SIG-M5 treated with dmso at 0.1 percent for 504 hours (cell line): ENCODE data around the gene RPUSD1.
"Not testable (repeated sequence)": the region's sequence is repeated elsewhere in the genome, so short reads cannot be mapped to it uniquely, and the experiment has no call there.

Experiments used
- DNase-seq: peaks from one replicate; lab custom pipeline; 2025; ENCODE audit not compliant: unreplicated experiment; lab: John Stamatoyannopoulos, UW

Gene RPUSD1

DNA sequence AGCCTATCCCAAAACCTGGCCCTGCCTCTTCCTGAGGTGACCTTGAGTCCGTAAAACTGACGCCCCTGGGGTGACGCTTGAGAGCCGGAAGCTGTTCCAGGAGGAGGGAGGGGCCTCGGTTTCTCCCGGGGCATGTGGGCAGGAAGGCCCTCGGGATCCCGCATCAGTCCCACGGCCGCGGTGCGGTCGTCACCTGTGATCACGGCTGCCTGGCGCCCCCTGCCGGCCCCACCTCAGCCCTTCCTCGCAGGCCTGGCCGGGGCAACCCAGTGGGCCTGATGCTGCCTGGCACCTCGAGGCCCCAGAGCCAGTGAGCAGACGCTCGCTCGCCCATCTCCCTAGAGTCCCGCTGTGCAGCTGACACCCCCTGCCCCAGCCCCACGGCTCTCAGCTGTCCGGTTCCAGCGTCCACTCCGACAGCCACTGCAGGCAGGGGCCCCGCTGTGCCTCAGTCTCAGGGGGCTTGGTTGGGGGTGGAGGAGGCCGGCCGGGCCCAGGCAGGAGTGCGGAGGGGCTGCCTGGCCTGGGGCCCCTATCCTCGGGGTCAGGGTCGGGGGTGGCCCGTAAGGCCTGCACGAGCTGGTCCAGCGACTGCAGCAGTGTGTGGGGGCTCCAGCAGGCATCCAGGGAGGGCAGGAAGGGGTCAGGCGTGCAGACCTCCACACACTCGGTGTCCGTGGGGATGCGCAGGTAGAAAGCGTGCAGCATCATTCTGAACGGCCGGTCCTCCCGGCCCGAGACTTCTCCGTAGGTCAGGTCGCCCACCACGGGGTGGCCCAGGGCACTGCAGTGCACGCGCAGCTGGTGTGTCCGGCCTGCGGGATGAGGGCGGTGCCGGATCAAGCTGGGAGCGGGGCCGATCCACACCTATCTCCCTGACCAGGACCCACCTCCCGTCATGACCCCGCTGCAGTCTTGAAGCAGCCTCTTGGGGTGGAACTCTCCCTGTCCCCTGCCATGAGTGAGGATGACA, 2.3 kb downstream of the RPUSD1 start:
- DNase-seq, result no peak

- no peak for DNase-seq
Observed at GRCh38 chr16:784431-784830, 3.8 kb downstream of the RPUSD1 start.

DNA sequence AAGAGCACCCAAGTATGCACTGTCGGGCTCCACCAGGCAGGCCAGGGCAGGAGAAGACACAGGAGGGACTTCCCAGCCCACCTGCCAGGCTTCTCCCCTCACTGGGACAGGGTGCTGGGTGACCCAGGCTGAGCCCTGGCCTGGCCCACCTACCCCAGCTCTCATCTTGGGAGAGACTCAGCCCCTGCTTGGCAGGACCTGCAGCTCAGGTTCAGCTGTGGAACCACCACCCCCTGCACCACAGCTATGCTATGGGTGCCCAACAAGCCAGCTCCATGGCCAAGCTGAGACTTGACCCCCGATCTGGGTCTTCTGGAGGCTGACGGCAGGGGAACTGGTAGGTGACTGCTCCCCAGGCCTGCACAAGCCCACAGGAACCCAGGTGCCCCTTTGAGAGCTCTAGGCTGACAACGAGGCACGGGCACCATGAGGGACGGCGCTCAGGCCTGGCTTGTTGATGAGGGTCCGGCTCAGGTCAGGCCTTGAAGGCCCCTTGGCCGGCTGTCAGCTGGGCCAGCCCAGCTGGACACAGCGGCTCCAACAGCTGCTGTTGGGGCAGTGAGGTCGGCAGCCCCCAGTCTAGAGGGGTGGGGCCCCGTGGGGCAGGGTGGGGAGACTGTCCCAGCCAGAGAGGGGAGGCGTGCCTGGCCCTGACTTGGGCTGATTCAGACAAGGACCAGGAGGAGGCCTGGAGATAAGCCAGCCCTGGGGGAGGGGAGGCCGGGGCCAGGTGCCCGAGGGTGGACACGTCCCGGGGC, 4.6 kb downstream of the RPUSD1 start:
- no peak for DNase-seq

DNA sequence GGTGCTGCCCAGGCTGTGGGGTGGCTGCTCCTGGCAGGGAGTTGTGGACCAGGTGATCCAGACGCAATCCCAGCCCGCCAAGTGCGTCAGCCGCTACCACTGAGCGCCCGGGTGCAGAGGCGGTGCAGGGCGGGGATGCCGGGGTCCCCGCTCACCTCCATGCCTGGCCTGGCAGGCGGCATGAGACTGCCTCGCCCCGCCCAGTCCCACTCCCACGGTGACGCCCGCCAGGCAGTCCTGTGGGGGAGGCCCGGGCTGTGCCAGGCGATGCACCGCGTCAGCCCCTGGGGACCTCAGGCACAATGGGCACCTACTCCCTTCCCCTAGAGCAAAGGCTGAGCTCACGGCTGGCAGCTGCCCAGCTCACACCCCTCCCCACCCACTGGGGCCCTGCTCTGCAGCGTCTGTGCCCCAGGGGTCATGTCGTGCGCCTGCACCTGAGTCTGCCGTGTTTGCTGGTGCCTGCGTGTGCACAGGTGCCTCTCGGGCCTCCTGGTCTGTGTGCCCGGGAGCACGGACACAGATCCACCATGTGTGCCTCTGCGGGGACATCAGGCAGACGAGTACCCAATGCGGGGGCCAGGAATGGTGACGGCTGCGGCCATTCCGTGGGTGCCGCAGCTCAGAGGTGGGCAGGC, 5.3 kb downstream of the RPUSD1 start:
- no peak for DNase-seq

DNA sequence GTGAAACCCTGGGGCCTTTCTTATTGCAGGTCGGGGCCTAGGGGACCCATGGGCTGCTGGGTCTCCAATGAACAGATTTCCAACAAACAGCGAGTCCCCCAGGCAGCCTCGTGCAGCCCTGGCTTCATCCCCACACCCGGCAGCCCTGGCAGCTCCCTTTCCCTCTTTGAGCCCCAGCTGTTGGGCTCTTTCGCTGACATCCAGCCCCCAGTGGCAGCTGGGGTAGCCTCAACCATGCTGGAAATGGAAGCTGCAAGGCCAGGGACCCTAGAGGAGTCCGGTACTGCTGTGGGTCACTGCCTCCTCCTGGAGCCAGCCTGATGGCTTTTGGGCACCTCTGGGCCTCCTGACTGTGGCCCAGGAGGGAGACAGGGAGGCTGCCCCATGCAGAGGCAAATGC, 5.9 kb downstream of the RPUSD1 start:
- DNase-seq, result no peak

DNA sequence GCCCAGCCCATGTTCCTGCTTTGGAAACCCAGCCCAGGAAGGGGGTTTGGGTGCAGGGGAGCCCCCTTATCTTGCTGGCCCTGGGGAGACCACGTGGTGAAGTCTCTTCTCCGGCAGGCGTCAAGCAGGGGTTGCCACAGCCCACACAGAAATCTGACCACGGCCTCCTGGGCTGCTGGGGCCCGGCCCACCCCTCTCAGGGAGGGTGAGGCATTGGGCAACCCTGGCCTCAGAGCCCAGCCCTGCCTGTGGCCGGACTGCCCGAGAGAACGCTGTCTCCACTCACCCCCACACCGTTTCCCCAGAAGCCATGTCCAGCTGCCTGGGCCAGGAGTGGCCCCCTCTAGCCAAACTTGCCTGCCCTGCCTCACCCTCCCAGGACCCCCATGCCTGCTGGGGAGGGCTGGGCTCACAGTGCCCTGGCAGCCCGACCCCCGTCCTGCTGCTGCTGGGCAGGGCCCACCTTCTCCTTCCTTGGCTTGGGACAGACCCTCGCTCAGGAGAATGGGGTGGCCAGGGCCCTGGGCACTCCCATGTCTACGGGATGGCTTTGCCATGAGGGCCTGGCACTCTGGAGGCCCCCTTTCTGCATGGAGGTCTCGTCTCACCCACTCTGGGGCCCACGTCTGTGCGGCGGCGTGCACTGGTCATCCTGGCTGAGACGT, 6.7 kb downstream of the RPUSD1 start:
- DNase-seq, result no peak

DNA sequence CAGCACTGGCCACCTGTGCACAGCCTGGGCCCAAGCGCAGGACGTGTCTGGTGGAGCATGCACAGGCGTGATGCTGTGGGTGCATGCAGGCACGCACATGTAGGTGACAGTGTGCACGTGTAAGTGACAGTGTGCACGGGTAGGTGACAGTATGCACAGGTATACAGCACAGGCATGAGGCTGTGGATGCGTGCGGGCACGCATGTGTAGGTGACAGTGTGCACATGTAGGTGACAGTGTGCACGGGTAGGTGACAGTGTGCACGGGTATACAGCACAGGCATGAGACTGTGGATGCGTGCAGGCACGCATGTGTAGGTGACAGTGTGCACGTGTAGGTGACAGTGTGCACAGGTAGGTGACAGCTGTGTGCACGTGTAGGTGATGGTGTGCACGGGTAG, 7.9 kb downstream of the RPUSD1 start:
- DNase-seq, result no peak

DNA sequence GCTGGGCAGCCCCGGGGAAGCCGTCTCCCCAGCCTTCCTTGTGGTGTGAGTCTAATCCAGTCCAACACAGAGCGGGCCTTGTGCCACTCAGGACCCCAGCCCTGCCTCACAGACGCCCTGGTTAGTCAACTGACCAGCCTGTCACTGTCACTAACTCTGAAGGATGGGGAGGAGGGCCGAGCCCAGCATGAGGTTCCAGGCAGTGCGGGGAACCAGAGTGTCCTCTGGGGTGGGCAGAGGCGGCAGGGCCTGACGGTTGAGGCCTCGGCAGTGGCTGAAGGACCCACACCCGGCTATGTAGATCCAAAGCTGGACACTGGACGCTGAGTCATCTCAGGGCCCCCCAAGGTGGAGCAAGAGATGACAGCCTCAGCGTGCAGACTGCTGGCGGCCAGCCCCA, 8.6 kb downstream of the RPUSD1 start:
- no peak for DNase-seq

- no peak for DNase-seq
Observed at GRCh38 chr16:778909-779527, 9.2 kb downstream of the RPUSD1 start.

DNA sequence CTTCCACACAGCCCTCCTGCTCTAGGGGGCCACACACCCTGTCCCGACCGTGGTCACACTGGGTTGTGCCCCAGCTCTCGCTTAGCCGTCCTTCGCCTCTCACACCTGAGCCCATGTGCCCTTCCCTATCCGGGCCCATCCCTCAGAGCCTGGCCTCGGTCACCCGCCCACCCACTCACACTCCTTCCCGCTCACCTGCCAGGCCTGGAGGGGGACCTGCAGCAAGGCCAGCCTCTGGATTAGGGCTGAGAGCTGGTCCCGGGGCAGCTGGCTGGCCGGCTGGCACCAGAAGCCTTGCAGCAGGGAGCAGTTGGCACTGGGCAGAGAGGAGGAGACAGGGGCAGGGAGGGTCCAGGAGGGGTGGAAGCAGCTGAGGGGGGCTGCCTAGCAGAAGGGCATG, 9.7 kb downstream of the RPUSD1 start:
- no peak for DNase-seq

GRCh38 chr16:777826-778225, 10.4 kb downstream of the RPUSD1 start:
- no peak for DNase-seq

- DNase-seq, result no peak
Observed at GRCh38 chr16:776824-777223, 11.4 kb downstream of the RPUSD1 start.

- DNase-seq, result not testable (repeated sequence)
Observed at GRCh38 chr16:776298-776697, 11.9 kb downstream of the RPUSD1 start.

DNA sequence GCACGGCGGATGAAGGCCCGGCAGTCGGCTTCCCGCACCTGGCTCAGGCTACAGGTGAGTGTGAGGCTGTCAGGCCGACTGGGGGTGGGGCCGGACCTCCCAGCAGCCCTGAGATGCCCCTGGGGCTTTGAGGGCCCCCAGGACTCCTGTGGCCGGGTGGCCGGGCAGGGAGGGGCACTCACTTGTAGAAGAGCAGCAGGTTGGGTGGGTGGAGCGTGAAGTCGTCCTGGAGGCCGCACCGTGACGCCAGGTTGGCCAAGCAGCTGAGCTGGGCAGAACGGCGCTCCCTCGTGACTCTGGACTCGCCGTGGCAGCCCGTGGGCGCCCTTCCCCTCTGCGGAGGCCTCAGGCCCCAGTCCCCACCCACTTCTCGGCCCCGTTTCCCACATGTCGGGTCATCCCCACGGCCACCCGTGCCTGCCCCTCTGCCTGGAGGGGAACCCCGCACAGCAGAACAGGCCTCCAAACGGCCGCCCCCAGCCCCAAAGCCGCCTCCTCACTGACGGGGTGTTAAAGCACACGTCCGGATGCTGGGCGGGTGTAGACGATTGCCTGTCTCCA, 12.9 kb downstream of the RPUSD1 start:
- DNase-seq, result no peak

- no peak for DNase-seq
Observed at GRCh38 chr16:774086-775001, 13.8 kb downstream of the RPUSD1 start.

DNA sequence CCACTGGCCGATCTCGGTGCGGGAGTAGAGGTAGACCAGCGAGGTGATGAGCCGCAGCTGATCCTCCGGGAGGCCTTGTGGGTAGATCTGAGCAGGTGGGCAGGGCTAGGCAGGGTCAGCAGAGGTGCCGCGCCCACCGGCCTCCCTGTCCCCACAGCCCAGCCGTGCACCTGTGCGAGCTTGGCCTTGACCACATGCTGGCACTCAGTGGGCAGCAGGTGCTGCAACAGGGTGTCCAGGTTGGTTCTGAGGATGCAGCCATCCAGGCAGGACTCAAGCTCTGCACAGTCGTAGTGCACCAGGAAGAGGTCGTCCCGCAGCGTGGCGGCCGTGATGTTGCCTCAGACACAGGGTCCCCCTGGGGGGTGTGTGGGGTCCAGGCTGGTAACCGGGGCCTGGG, 15.2 kb downstream of the RPUSD1 start:
- no peak for DNase-seq

DNA sequence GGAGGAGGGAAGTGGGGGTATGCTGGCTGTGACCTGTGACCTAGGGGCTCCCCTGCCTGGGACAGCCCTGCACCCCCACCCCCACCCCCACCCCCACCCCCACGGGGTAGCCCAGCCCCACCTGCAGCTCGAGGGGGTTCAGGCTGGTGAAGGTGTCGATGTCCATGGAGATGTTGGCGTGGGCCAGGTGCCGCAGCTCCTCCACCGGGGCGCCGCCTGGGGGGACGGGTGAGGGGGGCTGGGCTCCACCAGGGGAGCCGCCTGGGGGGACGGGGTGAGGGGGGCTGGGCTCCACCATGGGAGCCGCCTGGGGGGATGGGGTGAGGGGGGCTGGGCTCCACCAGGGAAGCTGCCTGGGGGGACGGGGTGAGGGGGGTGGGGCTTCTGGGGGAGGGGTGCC, 17.8 kb downstream of the RPUSD1 start:
- DNase-seq, result no peak

- no peak for DNase-seq
Observed at GRCh38 chr16:769934-770333, 18.2 kb downstream of the RPUSD1 start.

GRCh38 chr16:769184-769784, 18.9 kb downstream of the RPUSD1 start:
- DNase-seq, result no peak
